ENCODE data around the gene BLM. TPM values are rescaled to one million over a fixed set of nuclear protein-coding genes. Genes with fewer than 3 reads are reported as not detected.

The BLM gene
- polyA plus RNA-seq, 2 of the 4 experiments (the other 2 are of a cell fraction): 10.5 to 15.2 TPM

GRCh38 chr15:90780916-90781315 lies 63.8 kb downstream of the BLM start:
- DNase-seq (ENCODE audit: low read depth in 1 of 2, low spot score in 1 of 2): no peak
- ATAC-seq: no peak
- H3K4me3 ChIP-seq: no peak overlapping the region
- no peaks in the 10 kb centered on the region for H3K9me3 ChIP-seq
- 96% methylated on average over 3 of the region's 3 CpGs for WGBS (ENCODE audit: missing lambda C conversion rate)
- H3K4me1 ChIP-seq: no peaks in the 10 kb centered on the region
- ChIA-PET CTCF (interaction anchor here (0.7 to 3.8 kb wide), 5 partner anchors 9 to 223 kb away, joined by 3 to 10 read pairs (median 3); no protein-coding TSS in a partner anchor), POLR2A (no interaction called here)
- TF ChIP-seq HES2 (IDR thresholded peaks at IDR 0.05): no peak
- no peak for TF ChIP-seq EP300 (IDR thresholded peaks at IDR 0.05)
- no peak for TF ChIP-seq EHMT2 (IDR thresholded peaks at IDR 0.05; ENCODE audit: low read depth)
- no peak for TF ChIP-seq MAX (IDR thresholded peaks at IDR 0.05)
- TF ChIP-seq HOXB5 (CRISPR knock-in tag; IDR thresholded peaks at IDR 0.05): no peak
- TF ChIP-seq GATA3 (IDR thresholded peaks at IDR 0.05; ENCODE audit: borderline replicate concordance): no peak
- TF ChIP-seq ATOH8 (CRISPR knock-in tag; IDR thresholded peaks at IDR 0.05; ENCODE audit: low read depth): no peak
- TF ChIP-seq ESRRA (IDR thresholded peaks at IDR 0.05; ENCODE audit: borderline replicate concordance, low read length): no peak
- no peak for TF ChIP-seq CHD2 (IDR thresholded peaks at IDR 0.05; ENCODE audit: low read length, partially characterized antibody)
- TF ChIP-seq FOXS1 (CRISPR knock-in tag; IDR thresholded peaks at IDR 0.05): no peak
- no peak for TF ChIP-seq HOXA7 (CRISPR knock-in tag; IDR thresholded peaks at IDR 0.05)
- no peak for TF ChIP-seq KDM1A (IDR thresholded peaks at IDR 0.05; ENCODE audit: low read depth)
- no peak for TF ChIP-seq ZSCAN20 (CRISPR knock-in tag; IDR thresholded peaks at IDR 0.05)
- TF ChIP-seq CBX2 (IDR thresholded peaks at IDR 0.05; ENCODE audit: borderline replicate concordance, low read depth): no peak
- no peak for TF ChIP-seq TP53 (CRISPR knock-in tag; IDR thresholded peaks at IDR 0.05)
- TF ChIP-seq ZNF302 (CRISPR knock-in tag; IDR thresholded peaks at IDR 0.05): no peak
- no peak for TF ChIP-seq HMGXB4 (CRISPR knock-in tag; IDR thresholded peaks at IDR 0.05; ENCODE audit: borderline replicate concordance)
- TF ChIP-seq CTCF (IDR thresholded peaks at IDR 0.05): no peak
- FAIRE-seq: no peak
- H3K4me2 ChIP-seq: no peak overlapping the region
- no peak overlapping the region for H3K27ac ChIP-seq

GRCh38 chr15:90782442-90782841 lies 65.3 kb downstream of the BLM start:
- Histone ChIP-seq H3K27ac (no peak overlapping the region), H3K4me2 (no peak overlapping the region), H3K9me3 (no peaks in the 10 kb centered on the region), H3K4me1 (no peaks in the 10 kb centered on the region), H3K4me3 (no peak overlapping the region)
- DNase-seq (ENCODE audit: low read depth in 1 of 2, low spot score in 1 of 2) (no peak), FAIRE-seq (no peak), ATAC-seq (no peak)
- no peak for TF ChIP-seq TP53 (CRISPR knock-in tag; IDR thresholded peaks at IDR 0.05)
- no peak for TF ChIP-seq SREBF2 (IDR thresholded peaks at IDR 0.05)
- no peak for TF ChIP-seq MYC (IDR thresholded peaks at IDR 0.05; ENCODE audit: borderline replicate concordance, low read length)
- no peak for TF ChIP-seq NR3C1 (IDR thresholded peaks at IDR 0.05)
- TF ChIP-seq CEBPB (IDR thresholded peaks at IDR 0.05): no peak
- TF ChIP-seq ATOH8 (CRISPR knock-in tag; IDR thresholded peaks at IDR 0.05; ENCODE audit: low read depth): no peak
- TF ChIP-seq PHF8 (IDR thresholded peaks at IDR 0.05; ENCODE audit: borderline replicate concordance, low read depth): no peak
- TF ChIP-seq KDM1A (IDR thresholded peaks at IDR 0.05; ENCODE audit: low read depth): no peak
- TF ChIP-seq FOXS1 (CRISPR knock-in tag; IDR thresholded peaks at IDR 0.05): no peak
- no peak for TF ChIP-seq HES2 (IDR thresholded peaks at IDR 0.05)
- TF ChIP-seq ZNF302 (CRISPR knock-in tag; IDR thresholded peaks at IDR 0.05): no peak
- TF ChIP-seq RAD21 (conservative IDR thresholded peaks at IDR 0.05 in 1 of 2, IDR thresholded peaks at IDR 0.05 in 1 of 2): no peak
- TF ChIP-seq PBX3 (IDR thresholded peaks at IDR 0.05): no peak
- TF ChIP-seq BCL3 (IDR thresholded peaks at IDR 0.05): no peak
- CTCF ChIA-PET: interaction anchor here (0.9 to 3.8 kb wide), 4 partner anchors 9 to 449 kb away, joined by 3 to 10 read pairs (median 4); no protein-coding TSS in a partner anchor
- POLR2A ChIA-PET: no interaction called here
- 86% methylated on average over 2 of the region's 2 CpGs for WGBS (ENCODE audit: missing lambda C conversion rate)
